Measurements from ENCODE around the gene RHCG.

RHCG gene

GRCh38 chr15:89435362-89435761 lies 61.0 kb downstream of the RHCG start:
- Histone ChIP-seq H3K9me3 (ENCODE audit: control insufficient read depth, low read length) (no peaks in the 10 kb centered on the region), H3K27me3 (ENCODE audit: control insufficient read depth, insufficient read depth, low read length) (peaks cover 29% of the 10 kb centered on the region), H3K36me3 (ENCODE audit: control insufficient read depth, insufficient read depth, low read length) (no peaks in the 10 kb centered on the region), H3K9ac (ENCODE audit: low read length) (no peak overlapping the region), H3K4me1 (ENCODE audit: control insufficient read depth, insufficient read depth, low read length) (peaks cover 7% of the 10 kb centered on the region), H3K4me3 (ENCODE audit: low read length) (no peak overlapping the region)

- peaks cover 34% of the 10 kb centered on the region for H3K27me3 ChIP-seq (ENCODE audit: control insufficient read depth, insufficient read depth, low read length)
Observed at GRCh38 chr15:89433686-89434085, 62.7 kb downstream of the RHCG start.

GRCh38 chr15:89430530-89431341 lies 65.6 kb downstream of the RHCG start:
- no peaks in the 10 kb centered on the region for H3K36me3 ChIP-seq (ENCODE audit: control insufficient read depth, insufficient read depth, low read length)
- H3K9me3 ChIP-seq (ENCODE audit: control insufficient read depth, low read length): no peaks in the 10 kb centered on the region
- H3K4me3 ChIP-seq (ENCODE audit: low read length): peak overlapping the region; percentile 11
- peak overlapping the region; percentile 38 for H3K9ac ChIP-seq (ENCODE audit: low read length)
- H3K27me3 ChIP-seq (ENCODE audit: control insufficient read depth, insufficient read depth, low read length): peaks cover 25% of the 10 kb centered on the region
- H3K4me1 ChIP-seq (ENCODE audit: control insufficient read depth, insufficient read depth, low read length): peaks cover 8% of the 10 kb centered on the region

More at GRCh38 chr15:89433686-89434085, 62.7 kb downstream of the RHCG start:
- H3K9me3 ChIP-seq (ENCODE audit: control insufficient read depth, low read length): no peaks in the 10 kb centered on the region
- no peaks in the 10 kb centered on the region for H3K36me3 ChIP-seq (ENCODE audit: control insufficient read depth, insufficient read depth, low read length)
- H3K4me3 ChIP-seq (ENCODE audit: low read length): no peak overlapping the region
- H3K9ac ChIP-seq (ENCODE audit: low read length): no peak overlapping the region
- peaks cover 8% of the 10 kb centered on the region for H3K4me1 ChIP-seq (ENCODE audit: control insufficient read depth, insufficient read depth, low read length)

GRCh38 chr15:89429986-89430385 lies 66.4 kb downstream of the RHCG start:
- no peaks in the 10 kb centered on the region for H3K9me3 ChIP-seq (ENCODE audit: control insufficient read depth, low read length)
- no peaks in the 10 kb centered on the region for H3K36me3 ChIP-seq (ENCODE audit: control insufficient read depth, insufficient read depth, low read length)
- peaks cover 21% of the 10 kb centered on the region for H3K27me3 ChIP-seq (ENCODE audit: control insufficient read depth, insufficient read depth, low read length)
- peaks cover 8% of the 10 kb centered on the region for H3K4me1 ChIP-seq (ENCODE audit: control insufficient read depth, insufficient read depth, low read length)
- no peak overlapping the region for H3K4me3 ChIP-seq (ENCODE audit: low read length)
- no peak overlapping the region for H3K9ac ChIP-seq (ENCODE audit: low read length)

- Histone ChIP-seq H3K4me1 (ENCODE audit: control insufficient read depth, insufficient read depth, low read length) (peaks cover 8% of the 10 kb centered on the region), H3K27me3 (ENCODE audit: control insufficient read depth, insufficient read depth, low read length) (peaks cover 14% of the 10 kb centered on the region), H3K4me3 (ENCODE audit: low read length) (no peak overlapping the region), H3K36me3 (ENCODE audit: control insufficient read depth, insufficient read depth, low read length) (no peaks in the 10 kb centered on the region), H3K9ac (ENCODE audit: low read length) (no peak overlapping the region), H3K9me3 (ENCODE audit: control insufficient read depth, low read length) (no peaks in the 10 kb centered on the region)
Observed at GRCh38 chr15:89429023-89429422, 67.4 kb downstream of the RHCG start.

GRCh38 chr15:89428246-89428645 lies 68.1 kb downstream of the RHCG start:
- no peak overlapping the region for H3K4me3 ChIP-seq (ENCODE audit: low read length)

GRCh38 chr15:89426500-89426899 lies 69.9 kb downstream of the RHCG start:
- Histone ChIP-seq H3K36me3 (ENCODE audit: control insufficient read depth, insufficient read depth, low read length) (no peaks in the 10 kb centered on the region), H3K4me3 (ENCODE audit: low read length) (no peak overlapping the region), H3K4me1 (ENCODE audit: control insufficient read depth, insufficient read depth, low read length) (peaks cover 8% of the 10 kb centered on the region), H3K9me3 (ENCODE audit: control insufficient read depth, low read length) (no peaks in the 10 kb centered on the region), H3K9ac (ENCODE audit: low read length) (no peak overlapping the region), H3K27me3 (ENCODE audit: control insufficient read depth, insufficient read depth, low read length) (peaks cover 22% of the 10 kb centered on the region)

More at GRCh38 chr15:89428246-89428645, 68.1 kb downstream of the RHCG start:
- Histone ChIP-seq H3K27me3 (ENCODE audit: control insufficient read depth, insufficient read depth, low read length) (peaks cover 22% of the 10 kb centered on the region), H3K36me3 (ENCODE audit: control insufficient read depth, insufficient read depth, low read length) (no peaks in the 10 kb centered on the region), H3K9me3 (ENCODE audit: control insufficient read depth, low read length) (no peaks in the 10 kb centered on the region), H3K9ac (ENCODE audit: low read length) (no peak overlapping the region), H3K4me1 (ENCODE audit: control insufficient read depth, insufficient read depth, low read length) (peaks cover 8% of the 10 kb centered on the region)

GRCh38 chr15:89423981-89424380 lies 72.4 kb downstream of the RHCG start:
- Histone ChIP-seq H3K9me3 (ENCODE audit: control insufficient read depth, low read length) (no peaks in the 10 kb centered on the region), H3K27me3 (ENCODE audit: control insufficient read depth, insufficient read depth, low read length) (peaks cover 29% of the 10 kb centered on the region)

More at GRCh38 chr15:89423981-89424380, 72.4 kb downstream of the RHCG start:
- Histone ChIP-seq H3K9ac (ENCODE audit: low read length) (no peak overlapping the region), H3K4me3 (ENCODE audit: low read length) (no peak overlapping the region), H3K36me3 (ENCODE audit: control insufficient read depth, insufficient read depth, low read length) (no peaks in the 10 kb centered on the region), H3K4me1 (ENCODE audit: control insufficient read depth, insufficient read depth, low read length) (no peaks in the 10 kb centered on the region)

All from mucosa of stomach (tissue), 1 donor.